8988T (cell line): ENCODE measurements around the gene ADRA1B.

Source experiments
- DNase-seq: peaks from one replicate; pipeline ENCODE4 v3.0.0; 2011

The ADRA1B gene

GRCh38 chr5:160021831-160022446 is 105.7 kb downstream of the ADRA1B start:
- DNase-seq: no peak
